MCF 10A (cell line): Measurements from ENCODE around the gene UTP3. TPM values are rescaled to one million over a fixed set of nuclear protein-coding genes. Genes with fewer than 3 reads are reported as not detected.
A peak's percentile ranks its signal among the peaks of the same experiment; 100 is the strongest.
"Not testable (repeated sequence)": the region's sequence is repeated elsewhere in the genome, so short reads cannot be mapped to it uniquely, and the experiment has no call there.

Experiments
- BruUV-seq: library from RNA; stranded (reverse); fragments of 400-500 nt; replicated peaks from 2 replicates; lab custom pipeline; 2021; lab: Mats Ljungman, UMichigan
- CTCF ChIA-PET: fragments of 300-600 bp; sonication (Branson Sonifier 250); formaldehyde crosslinking; extraction: SDS; loops from one replicate; lab custom pipeline; 2021; ENCODE audit warnings: antibody characterized with exemption, inconsistent platforms; lab: Yijun Ruan, JAX
- POLR2A ChIA-PET: fragments of 300-600, 350-650 bp; sonication (Branson Sonifier 250); formaldehyde crosslinking; extraction: SDS; loops from one replicate; lab custom pipeline; 2020; ENCODE audit warnings: antibody characterized with exemption, inconsistent platforms; lab: Yijun Ruan, JAX
- DNase-seq: peaks from one replicate; pipeline ENCODE4 v3.0.0-alpha.2; 2018; ENCODE audit not compliant: unreplicated experiment
- H3K27ac Mint-ChIP-seq: one replicate; pipeline ENCODE4 v1.8.0; 2022; ENCODE audit warnings: mild to moderate bottlenecking, low read depth, mixed read lengths; ENCODE audit not compliant: unreplicated experiment
- H3K27me3 Mint-ChIP-seq: one replicate; pipeline ENCODE4 v1.8.0; 2022; ENCODE audit warnings: mixed read lengths; ENCODE audit not compliant: insufficient read depth, unreplicated experiment
- H3K36me3 Mint-ChIP-seq: one replicate; pipeline ENCODE4 v1.8.0; 2022; ENCODE audit warnings: mild to moderate bottlenecking, moderate library complexity, mixed read lengths; ENCODE audit not compliant: insufficient read depth, unreplicated experiment
- H3K4me1 Mint-ChIP-seq: one replicate; pipeline ENCODE4 v1.8.0; 2022; ENCODE audit warnings: mixed read lengths; ENCODE audit not compliant: insufficient read depth, unreplicated experiment
- H3K4me3 Mint-ChIP-seq: one replicate; pipeline ENCODE4 v1.8.0; 2022; ENCODE audit warnings: mild to moderate bottlenecking, moderate library complexity, mixed read lengths; ENCODE audit not compliant: unreplicated experiment
- H3K9me3 Mint-ChIP-seq: one replicate; pipeline ENCODE4 v1.8.0; 2022; ENCODE audit warnings: mixed read lengths; ENCODE audit not compliant: unreplicated experiment
- CTCF ChIP-seq: fragments of 200-600 bp; IDR thresholded peaks from one replicate; pipeline ENCODE4 v1.8.0; 2022; ENCODE audit warnings: antibody characterized with exemption, mild to moderate bottlenecking; ENCODE audit not compliant: unreplicated experiment
- intact Hi-C: fragments of 100-400 bp; cut with micrococcal nuclease; formaldehyde crosslinking; loops from 2 replicates; pipeline ENCODE4 v1.14.1; 2022
- total RNA-seq: library from RNA; stranded (reverse); gene quantifications from 2 replicates; pipeline ENCODE4 v1.2.3, GENCODE V29; 2022

Gene UTP3
- total RNA-seq, 1 experiment from 2014 or later = 45.4 TPM

- Mint-ChIP-seq H3K4me1 (peaks cover 19% of the 10 kb centered on the region), H3K36me3 (peaks cover 38% of the 10 kb centered on the region), H3K9me3 (no peaks in the 10 kb centered on the region), H3K27ac (peak overlapping the region; percentile 96), H3K27me3 (no peaks in the 10 kb centered on the region), H3K4me3 (peak overlapping the region; percentile 98)
- POLR2A ChIA-PET = interaction anchor here (0.6 to 7.8 kb wide), 9 partner anchors 10 to 306 kb away, joined by 3 to 278 read pairs (median 5); partner anchors contain the start of gene DCK
- DNase-seq = peak; percentile 9
- intact Hi-C loops = loop anchor here (5.0 kb wide), 2 partner anchors 35 to 305 kb away; partner anchors contain the start of gene DCK
- no TSS peak for BruUV-seq
- no peak for TF ChIP-seq CTCF
- CTCF ChIA-PET = interaction anchor here (0.6 to 3.7 kb wide), 16 partner anchors 10 to 820 kb away, joined by 3 to 26 read pairs (median 4); no protein-coding TSS in a partner anchor
Measured at GRCh38 chr4:70687392-70687791, 940 bp upstream of the UTP3 start.

DNA sequence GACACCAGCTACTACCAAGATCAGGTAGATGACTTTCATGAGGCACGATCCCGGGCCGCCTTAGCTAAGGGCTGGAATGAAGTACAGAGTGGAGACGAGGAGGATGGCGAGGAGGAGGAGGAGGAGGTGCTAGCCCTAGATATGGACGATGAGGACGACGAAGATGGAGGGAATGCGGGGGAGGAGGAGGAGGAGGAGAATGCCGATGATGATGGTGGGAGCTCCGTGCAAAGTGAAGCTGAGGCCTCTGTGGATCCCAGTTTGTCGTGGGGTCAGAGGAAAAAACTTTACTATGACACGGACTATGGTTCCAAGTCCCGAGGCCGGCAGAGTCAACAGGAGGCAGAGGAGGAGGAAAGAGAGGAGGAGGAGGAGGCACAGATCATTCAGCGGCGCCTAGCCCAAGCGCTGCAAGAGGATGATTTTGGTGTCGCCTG, 481 bp downstream of the UTP3 start:
- Mint-ChIP-seq H3K4me3 (peak overlapping the region; percentile 98), H3K4me1 (peaks cover 19% of the 10 kb centered on the region), H3K9me3 (no peaks in the 10 kb centered on the region), H3K27me3 (no peaks in the 10 kb centered on the region), H3K27ac (peak overlapping the region; percentile 96), H3K36me3 (peaks cover 46% of the 10 kb centered on the region)
- CTCF ChIA-PET = interaction anchor here (0.7 to 3.7 kb wide), 14 partner anchors 12 to 708 kb away, joined by 3 to 37 read pairs (median 4); partner anchors contain the start of gene DCK
- intact Hi-C loops = loop anchor here (1.0 to 5.0 kb wide), 5 partner anchors 16 to 303 kb away; partner anchors contain the start of genes DCK and GRSF1
- TF ChIP-seq CTCF = no peak
- DNase-seq = no peak
- POLR2A ChIA-PET = interaction anchor here (0.9 to 7.8 kb wide), 13 partner anchors 8 to 571 kb away, joined by 3 to 278 read pairs (median 5); partner anchors contain the start of genes DCK, GRSF1, JCHAIN and MOB1B
- no TSS peak for BruUV-seq

DNA sequence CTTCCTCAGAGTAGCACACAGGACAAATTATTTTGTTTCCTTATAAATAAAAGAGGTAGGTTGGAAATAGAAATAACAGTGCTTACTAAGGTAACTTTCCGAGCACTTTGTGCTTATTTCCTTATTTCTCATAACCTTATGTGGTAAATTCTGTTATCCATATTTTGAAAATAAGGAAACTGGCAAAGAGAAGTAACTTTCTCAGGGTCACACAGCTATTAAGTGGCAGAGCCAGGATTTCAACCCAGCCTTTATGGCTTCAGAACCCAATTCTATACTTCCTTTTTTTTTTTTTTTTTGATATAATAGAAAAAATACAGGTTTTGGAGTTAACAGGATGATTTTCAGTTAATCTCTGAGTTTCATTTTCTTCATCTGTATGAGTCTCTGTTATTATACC, 3.3 kb downstream of the UTP3 start:
- peaks cover 19% of the 10 kb centered on the region for H3K4me1 Mint-ChIP-seq
- peaks cover 46% of the 10 kb centered on the region for H3K36me3 Mint-ChIP-seq
- TF ChIP-seq CTCF = no peak
- H3K4me3 Mint-ChIP-seq = no peak overlapping the region
- no peaks in the 10 kb centered on the region for H3K9me3 Mint-ChIP-seq
- intact Hi-C loops = no loop called here
- ChIA-PET CTCF (interaction anchor here (0.9 to 1.3 kb wide), 4 partner anchors 14 to 64 kb away, joined by 3 to 6 read pairs (median 4); no protein-coding TSS in a partner anchor), POLR2A (interaction anchor here (5.4 to 7.8 kb wide), 2 partner anchors 11 to 43 kb away, joined by 58 to 278 read pairs; no protein-coding TSS in a partner anchor)
- H3K27ac Mint-ChIP-seq = no peak overlapping the region
- DNase-seq = no peak
- no TSS peak for BruUV-seq
- no peaks in the 10 kb centered on the region for H3K27me3 Mint-ChIP-seq

DNA sequence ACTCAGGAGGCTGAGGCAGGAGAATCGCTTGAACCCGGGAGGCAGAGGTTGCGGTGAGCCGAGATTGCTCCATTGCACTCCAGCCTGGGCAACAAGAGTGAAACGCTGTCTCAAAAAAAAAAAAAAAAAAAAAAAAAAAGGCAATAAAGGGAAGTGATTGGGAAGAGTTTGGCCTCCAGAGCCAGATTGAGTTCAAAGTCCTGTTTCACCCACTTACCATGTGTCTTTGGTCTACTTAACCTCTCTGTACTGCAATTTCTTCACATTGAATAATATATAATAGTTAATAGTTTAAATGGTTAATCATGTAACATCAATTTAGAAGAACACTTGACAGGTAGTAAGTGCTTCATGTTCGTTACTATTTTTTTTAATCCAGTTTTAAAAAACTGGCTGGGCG, 6.3 kb downstream of the UTP3 start:
- peaks cover 35% of the 10 kb centered on the region for H3K36me3 Mint-ChIP-seq
- ChIA-PET CTCF (interaction anchor here (0.6 to 1.2 kb wide), 4 partner anchors 18 to 1004 kb away, joined by 3 to 5 read pairs (median 4); no protein-coding TSS in a partner anchor), POLR2A (interaction anchor here (7.8 kb wide), 1 partner anchor 8 kb away, joined by 278 read pairs; no protein-coding TSS in a partner anchor)
- H3K27ac Mint-ChIP-seq, BruUV-seq, intact Hi-C loops, H3K4me3 Mint-ChIP-seq, H3K27me3 Mint-ChIP-seq, H3K9me3 Mint-ChIP-seq, DNase-seq: not testable (repeated sequence)
- peaks cover 10% of the 10 kb centered on the region for H3K4me1 Mint-ChIP-seq

DNA sequence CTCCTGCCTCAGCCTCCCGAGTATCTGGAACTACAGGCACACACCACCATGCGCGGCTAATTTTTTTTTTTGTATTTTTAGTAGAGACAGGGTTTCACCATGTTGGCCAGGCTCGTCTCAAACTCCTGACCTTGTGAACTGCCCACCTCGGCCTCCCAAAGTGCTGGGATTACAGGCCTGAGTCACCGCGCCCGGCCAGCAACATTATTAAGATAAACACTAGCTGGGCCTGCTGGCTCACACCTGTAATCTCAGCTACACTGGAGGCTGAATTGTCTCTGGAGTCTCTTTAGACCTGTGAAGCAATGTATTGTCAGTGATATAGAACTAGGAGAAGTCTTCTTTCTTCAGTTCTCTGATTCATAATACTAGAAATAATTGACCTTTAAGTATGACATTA, 10.1 kb downstream of the UTP3 start:
- ChIA-PET CTCF (interaction anchor here (1.2 kb wide), 1 partner anchor 46 kb away, joined by 3 read pairs; no protein-coding TSS in a partner anchor), POLR2A (interaction anchor here (1.7 to 9.4 kb wide), 3 partner anchors 8 to 36 kb away, joined by 3 to 278 read pairs (median 8); partner anchors contain the start of gene UTP3)
- not testable (repeated sequence) for H3K4me1 Mint-ChIP-seq

More for the DNA sequence above, 10.1 kb downstream of the UTP3 start:
- intact Hi-C loops, H3K36me3 Mint-ChIP-seq, H3K27ac Mint-ChIP-seq, H3K27me3 Mint-ChIP-seq, BruUV-seq, H3K4me3 Mint-ChIP-seq, DNase-seq, H3K9me3 Mint-ChIP-seq: not testable (repeated sequence)
